ENCODE data around the gene PIK3IP1.
"Not testable (repeated sequence)": the region's sequence is repeated elsewhere in the genome, so short reads cannot be mapped to it uniquely, and the experiment has no call there.

PIK3IP1 gene, protein sequence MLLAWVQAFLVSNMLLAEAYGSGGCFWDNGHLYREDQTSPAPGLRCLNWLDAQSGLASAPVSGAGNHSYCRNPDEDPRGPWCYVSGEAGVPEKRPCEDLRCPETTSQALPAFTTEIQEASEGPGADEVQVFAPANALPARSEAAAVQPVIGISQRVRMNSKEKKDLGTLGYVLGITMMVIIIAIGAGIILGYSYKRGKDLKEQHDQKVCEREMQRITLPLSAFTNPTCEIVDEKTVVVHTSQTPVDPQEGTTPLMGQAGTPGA

GRCh38 chr22:31292236-31292989 is at the start of gene PIK3IP1:
TSS of gene PIK3IP1 (minus strand) at chr22:31292488. CDS start at chr22:31292344, 144 bp downstream.
- peak; percentile 87 for DNase-seq

DNA sequence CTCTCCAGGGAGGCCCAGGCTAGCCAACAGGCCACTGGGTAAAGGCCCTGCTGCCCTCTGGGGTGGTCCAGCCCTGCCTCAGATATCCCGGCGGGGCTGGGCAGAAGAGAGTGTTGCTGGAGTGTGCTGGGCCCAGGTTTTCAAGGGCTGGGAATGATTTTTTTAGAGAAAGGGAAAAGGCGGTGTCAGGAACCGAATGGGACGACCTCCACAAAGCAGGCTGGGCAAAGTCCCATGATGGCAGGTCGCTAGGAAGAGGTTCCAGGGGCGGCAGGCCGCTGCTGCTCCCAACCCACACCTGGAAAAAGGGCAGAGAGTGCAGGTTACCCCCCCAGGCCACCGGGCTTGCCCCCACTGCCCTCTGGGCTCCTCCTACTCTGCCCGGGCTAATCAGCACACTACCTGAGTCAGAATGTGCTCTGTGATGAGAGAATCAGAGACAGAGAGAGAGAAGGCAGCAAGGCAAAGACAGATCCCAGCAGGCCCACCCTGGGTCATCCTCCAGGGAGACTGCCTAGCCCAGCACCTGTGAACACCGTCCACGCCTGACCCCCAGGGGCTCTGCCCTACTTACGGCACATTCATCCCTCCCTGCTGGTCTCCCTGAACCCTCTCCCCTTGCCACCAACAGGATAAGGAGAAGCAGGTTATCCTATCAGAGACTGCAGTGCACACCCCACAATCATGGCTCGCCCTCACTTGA is 49.2 kb upstream of the PIK3IP1 start:
- no peak for DNase-seq

DNA sequence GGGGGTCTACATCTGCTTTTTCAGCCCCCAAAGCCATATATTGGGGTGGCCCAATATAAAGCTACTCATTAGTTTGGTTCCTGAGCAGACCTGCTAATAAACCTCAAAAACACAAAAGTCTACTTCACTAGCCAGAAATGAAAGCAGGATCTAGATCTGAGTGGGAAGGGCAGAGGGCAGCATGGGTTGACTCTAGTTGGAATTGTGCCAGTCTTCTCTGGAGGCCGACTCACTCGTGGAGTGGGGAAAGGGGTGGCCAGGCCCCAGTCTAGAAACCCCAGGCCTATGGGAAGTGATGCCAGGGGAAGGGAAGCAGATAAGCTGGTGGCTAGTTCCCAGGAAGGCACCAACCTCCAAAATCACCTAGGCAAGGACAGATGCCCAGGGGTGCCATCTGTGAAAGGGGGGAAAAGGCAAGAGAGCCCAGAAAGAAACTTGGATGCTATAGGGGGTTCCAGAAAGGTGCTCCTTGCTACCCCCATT is 48.5 kb upstream of the PIK3IP1 start:
- no peak for DNase-seq

DNA sequence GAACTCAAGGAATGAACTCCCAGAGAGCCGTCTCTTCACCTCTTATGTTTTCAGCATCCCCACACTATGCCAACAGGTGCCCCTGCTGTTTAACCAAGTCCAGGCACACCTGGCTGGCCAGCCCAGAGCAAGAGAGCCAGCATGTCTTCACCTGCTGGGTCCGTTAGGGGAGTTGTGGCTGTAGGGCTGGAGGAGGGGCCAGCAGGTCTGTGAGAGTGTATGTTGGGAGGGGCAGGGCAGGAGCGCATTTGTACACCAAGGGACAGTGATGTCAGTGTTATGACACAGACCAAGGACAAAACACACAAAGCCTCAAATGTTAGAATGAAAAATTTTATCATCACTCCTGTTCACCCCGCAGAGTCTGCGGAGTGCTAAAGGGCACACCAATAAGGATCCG is 48.1 kb upstream of the PIK3IP1 start:
- no peak for DNase-seq

DNA sequence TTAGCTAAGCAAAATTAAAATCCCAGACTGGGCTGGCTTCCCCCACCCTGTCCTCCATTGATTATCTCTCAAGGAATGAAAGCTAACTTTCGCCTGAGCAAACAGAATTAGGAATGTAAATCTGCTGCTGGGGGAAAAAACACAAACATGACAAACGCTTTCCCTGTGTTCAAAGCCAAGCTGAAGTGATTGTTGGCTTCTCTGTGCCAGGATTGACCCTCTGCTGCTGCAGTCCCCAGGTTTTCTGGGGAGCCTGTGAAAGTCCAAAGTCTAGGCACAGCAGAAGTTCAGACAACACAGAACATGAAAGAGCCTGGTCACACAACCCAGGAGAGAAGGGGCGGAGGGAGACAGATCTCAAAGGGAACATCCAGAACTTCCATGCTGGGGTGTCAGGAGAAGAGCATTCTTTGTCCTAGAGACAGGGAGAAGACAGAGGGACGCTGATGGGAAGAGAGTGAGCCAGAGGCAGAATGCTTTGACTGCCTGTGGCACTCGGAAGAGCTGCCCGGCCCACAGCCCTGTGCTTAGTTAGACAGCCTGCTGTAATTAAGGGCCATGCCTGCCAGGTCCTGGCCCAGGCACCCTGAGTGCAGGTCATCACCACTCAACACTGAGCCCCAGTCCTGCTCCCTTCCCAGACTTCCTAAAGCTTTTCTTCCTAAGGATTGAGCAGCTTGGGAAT is 47.0 kb upstream of the PIK3IP1 start:
- no peak for DNase-seq

- no peak for DNase-seq
Observed at GRCh38 chr22:31337178-31337577, 44.9 kb upstream of the PIK3IP1 start.

DNA sequence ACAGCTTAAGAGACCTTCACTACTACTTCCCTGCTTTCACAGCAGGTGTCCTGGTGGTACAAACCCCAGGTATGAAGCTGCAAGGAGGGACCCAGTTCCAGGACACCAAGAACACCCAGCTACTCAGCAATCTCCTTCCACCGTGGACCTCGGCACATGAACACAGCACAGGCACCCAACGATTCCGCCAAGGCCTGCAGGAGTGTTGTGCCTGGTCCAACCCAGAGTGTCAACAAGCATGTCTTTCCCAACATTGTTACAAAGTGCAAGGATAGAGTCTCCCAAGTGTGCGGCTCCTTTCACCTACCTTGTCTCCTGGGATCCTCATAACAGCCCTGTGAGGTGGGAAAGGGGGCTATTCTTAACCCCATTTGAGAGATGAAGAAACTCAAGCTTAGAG is 42.0 kb upstream of the PIK3IP1 start:
- no peak for DNase-seq

- DNase-seq: no peak
Observed at GRCh38 chr22:31333641-31334040, 41.4 kb upstream of the PIK3IP1 start.

GRCh38 chr22:31332886-31333285 is 40.6 kb upstream of the PIK3IP1 start:
- DNase-seq: no peak

DNA sequence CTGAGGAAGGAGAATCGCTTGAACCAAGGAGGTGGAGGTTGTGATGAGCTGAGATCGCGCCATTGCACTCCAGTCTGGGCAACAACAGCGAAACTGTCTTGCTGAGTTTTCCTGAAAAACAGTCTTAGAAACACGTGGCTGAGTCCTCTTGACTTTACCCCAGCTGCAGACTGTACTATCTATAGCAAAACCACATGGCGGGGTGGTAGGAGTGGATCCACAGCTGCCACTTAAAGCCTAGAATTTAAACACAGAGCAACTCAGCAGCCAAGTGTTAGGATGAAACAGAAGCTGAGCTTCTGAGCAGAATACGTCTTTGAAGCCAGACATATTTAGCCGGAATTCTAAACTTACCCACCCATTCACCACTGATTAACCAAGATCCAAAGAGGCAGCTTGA is 39.7 kb upstream of the PIK3IP1 start:
- DNase-seq: no peak

DNA sequence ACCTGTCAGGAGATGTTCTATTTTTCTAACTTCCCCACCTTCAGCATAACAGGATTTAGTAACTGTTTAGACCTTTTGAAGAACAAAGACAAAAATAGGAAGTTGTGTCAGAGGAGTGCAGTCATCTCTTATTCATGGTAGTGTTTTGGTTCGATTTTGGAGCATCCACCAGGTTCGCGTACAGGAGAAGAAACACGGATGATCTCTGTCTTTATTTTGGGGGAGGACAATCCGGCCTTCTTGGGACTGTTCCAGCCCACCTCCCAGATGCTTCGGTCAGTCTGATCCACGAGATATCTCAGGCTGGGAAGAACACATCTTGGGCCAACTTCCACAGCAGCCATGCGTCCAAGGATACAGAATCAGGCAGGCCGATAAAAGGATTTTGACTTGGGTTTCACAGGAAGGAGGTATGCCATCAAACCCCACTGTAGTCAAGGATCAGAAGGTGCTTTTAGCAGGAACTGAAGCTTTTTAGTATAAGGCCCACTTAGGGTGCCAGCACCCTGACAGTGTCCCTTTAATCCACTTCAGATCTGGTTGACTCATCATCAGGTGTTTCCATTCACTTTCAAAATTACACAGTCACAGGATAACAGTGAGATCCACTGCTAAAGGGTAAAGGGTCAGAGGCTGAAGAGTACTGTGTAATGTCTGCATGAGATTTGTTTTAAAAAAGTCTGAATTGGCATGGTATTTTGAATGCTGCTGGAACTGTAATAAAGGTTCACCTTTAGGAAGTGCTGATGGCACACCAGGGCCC is 37.3 kb upstream of the PIK3IP1 start:
- no peak for DNase-seq

GRCh38 chr22:31329029-31329428 is 36.7 kb upstream of the PIK3IP1 start:
- DNase-seq: no peak

- no peak for DNase-seq
Observed at GRCh38 chr22:31328544-31328960, 36.3 kb upstream of the PIK3IP1 start.

- no peak for DNase-seq
Observed at GRCh38 chr22:31327806-31328543, 35.7 kb upstream of the PIK3IP1 start.

DNA sequence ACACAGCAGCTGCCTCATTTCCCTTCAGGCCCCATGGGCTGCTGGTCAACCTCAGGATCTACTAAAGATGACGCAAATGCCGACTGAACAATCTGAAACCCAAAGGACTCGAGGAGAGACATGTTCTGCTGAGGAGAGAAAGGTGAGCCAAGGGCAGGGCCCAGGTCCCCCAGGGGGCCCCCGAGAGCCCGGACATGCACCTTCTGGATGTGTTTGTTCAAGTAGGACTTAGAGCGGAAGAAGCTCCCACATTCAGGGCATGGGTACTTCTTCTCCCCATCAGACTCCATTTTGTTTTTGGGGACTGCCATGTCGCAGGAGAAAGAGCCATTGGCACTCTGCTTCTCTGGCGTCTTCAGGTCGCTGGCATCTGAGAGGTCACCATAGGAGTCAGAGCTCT is 34.6 kb upstream of the PIK3IP1 start:
- DNase-seq: no peak

DNA sequence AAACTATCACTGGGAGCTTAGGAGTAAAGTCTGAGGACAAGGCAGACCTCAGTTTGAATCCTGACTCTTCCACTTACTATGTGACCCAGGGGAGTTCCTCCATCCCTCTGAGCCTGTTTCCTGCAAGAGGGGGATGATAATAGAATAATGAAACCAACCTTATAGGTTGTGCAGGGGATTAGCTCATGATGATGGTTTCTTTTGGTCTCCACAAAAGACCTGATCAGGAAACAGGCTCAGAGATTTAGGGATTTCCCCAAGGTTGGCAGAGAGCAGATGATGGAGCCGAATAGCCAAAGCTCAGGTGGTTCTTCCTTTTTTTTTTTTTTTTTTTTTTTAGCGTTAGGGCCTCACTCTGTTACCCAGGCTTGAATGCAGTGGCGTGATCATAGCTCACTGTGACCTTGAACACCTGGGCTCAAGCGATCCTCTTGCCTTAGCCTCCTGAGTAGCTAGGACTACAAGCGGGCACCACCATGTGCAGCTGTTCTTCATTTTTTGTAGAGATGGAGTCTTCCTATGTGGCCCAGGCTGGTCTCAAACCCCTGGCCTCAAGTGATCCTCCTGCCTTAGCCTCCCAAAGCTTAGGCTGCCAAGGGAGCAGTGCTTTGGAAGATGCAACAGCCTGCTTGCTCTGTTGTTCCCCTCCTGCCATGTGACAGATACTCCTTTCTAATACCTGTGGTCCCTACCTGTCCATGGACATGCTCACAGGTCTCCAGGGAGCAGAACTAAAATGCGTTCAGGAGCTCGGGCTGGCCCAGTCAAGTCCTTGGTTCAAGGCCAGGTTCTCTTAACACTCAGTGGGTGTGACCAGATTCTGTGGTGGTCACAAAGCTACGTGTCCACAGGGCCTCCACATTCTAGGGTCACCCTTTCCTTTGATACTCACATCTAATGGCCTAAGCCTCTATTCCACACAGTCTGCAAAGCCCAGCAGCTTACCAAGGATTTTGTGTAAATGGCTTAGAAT is 31.6 kb upstream of the PIK3IP1 start:
- no peak for DNase-seq

DNA sequence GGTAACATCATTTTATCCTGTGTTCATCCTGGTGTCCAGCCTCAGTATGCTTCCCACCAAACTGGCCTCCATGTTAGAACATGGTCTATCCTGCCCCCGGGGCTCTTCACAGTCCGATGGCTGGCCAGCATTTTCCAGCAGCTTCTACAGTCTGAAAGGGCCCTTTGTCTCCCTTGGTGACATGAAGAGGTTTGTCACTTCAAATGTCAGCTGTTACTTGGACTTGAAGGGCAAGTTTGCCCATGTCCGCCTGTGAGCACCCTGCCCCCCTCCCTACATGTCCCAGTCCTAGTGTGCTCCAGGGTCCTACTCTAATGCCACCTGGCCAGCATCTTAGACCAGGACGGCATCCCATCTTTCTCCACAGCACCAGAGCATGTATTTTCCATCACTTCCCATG is 29.1 kb upstream of the PIK3IP1 start:
- no peak for DNase-seq

- not testable (repeated sequence) for DNase-seq
Observed at GRCh38 chr22:31314220-31314619, 21.9 kb upstream of the PIK3IP1 start.

- peak; percentile 73 for DNase-seq
Observed at GRCh38 chr22:31313366-31314147, 21.3 kb upstream of the PIK3IP1 start.

DNA sequence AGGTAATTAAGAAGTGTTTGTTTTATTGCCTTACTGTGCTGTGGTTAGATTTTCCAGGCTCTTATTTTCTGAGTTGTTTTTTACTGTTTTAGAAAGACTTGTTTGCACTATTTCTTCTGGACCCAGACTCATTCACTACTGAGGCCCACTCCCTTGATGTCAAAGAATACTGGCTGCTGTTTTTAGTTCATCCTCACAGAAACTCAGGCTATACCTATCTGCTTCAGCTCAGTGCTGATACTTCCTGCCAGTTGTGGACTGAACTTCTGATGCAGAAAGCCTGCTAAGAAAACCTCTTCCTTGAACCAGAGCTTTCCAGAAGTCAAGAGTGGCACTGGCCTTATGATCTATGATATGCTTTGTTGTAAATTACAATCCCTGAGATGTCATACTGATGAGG is 15.9 kb upstream of the PIK3IP1 start:
- DNase-seq: no peak

Data from activated gamma-delta T cell treated with Interleukin-2 at 50 U/mL for 16 hours (primary cell).